Middle frontal gyrus (tissue), 1 donor: ENCODE results near the gene EOMES.

Experiments
- DNase-seq: peaks from one replicate; pipeline ENCODE4 v3.0.0-alpha.2; 2015; ENCODE audit warnings: low spot score; ENCODE audit errors: extremely low spot score

Gene EOMES

DNA sequence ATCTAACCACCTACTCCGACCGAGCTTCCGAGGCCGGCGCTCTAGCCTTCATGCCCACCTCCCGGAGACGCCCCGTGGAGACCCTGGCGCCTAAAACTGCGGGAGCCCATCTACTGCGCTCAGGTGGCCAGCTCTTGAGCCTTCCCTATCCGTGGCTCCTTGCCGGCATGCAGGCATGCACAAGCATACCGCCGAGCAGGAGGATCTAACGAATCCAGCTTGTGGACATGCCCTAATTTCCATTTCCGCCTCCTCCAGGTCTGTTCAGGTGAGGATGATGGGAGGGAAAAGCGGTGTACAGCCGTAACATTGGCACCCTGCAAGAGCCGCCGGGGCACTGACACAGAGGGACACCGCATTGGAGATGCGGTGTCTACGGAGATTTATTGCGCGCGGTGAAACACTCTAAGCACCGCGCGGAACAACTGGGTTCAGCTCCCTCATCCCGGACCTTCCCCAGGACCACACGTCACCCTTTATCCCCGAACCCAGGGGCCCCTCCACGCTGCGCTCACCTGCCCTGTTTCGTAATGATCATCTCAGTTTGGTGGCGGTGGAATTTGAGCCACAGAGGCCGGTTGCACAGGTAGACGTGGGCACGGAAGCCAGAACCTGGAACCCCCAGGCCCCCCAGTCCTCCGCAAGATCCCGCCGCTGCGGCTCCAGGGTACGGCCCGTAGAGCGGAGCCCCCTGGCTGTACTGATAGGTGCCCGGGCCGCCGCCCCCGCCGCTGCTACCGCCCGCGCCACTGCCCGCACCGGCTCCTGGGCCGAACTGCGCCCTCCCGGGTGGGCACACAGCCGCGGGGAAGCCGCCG lies 1.0 kb downstream of the EOMES start:
- DNase-seq, result no peak

DNA sequence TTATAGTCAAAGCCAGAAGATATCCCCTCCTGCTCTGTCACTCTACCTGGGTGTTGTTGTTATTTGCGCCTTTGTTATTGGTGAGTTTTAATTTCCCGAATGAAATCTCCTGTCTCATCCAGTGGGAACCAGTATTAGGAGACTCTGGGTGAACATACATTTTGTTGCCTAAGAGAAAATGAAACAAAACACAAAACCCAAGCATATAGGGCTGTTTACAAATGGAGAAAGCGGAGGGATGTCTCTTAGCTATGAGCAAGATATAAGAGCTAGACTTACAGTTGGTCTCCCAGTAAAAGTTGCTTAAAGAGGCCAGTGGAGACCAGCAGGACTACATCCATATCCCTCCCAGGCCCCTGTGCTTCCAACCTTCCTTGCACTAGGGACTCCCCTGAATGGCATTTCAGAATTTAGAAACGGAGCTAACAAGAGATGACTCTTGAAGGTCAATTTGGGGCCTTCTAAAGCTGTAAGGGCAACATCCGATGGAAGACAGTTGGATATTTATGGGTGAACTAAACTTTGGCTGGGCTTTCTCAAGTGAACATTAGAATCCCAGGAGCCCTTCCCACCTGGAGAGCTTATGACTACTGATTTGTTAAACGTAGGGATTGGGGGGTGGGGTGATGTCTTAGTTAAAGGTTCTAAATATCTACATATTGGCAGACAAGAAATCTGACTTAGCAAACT lies 2.7 kb downstream of the EOMES start:
- no peak for DNase-seq

DNA sequence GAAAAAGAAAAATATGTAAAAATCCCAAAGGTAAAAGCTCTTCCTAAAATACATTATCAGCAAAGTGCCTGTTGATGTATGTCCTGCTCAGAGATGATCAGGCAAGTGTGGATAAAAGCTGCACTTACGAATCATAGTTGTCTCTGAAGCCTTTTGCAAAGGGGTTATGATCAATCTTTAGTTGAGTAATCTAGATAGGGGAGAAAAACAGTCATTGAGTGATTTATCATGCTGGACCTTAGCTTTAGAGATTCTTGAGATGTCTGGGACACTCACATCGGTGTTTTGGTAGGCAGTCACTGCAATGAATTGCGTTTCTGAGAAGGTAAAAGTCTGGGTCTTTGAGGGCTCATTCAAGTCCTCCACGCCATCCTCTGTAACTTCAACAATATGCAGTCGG lies 3.7 kb downstream of the EOMES start:
- DNase-seq, result no peak

DNA sequence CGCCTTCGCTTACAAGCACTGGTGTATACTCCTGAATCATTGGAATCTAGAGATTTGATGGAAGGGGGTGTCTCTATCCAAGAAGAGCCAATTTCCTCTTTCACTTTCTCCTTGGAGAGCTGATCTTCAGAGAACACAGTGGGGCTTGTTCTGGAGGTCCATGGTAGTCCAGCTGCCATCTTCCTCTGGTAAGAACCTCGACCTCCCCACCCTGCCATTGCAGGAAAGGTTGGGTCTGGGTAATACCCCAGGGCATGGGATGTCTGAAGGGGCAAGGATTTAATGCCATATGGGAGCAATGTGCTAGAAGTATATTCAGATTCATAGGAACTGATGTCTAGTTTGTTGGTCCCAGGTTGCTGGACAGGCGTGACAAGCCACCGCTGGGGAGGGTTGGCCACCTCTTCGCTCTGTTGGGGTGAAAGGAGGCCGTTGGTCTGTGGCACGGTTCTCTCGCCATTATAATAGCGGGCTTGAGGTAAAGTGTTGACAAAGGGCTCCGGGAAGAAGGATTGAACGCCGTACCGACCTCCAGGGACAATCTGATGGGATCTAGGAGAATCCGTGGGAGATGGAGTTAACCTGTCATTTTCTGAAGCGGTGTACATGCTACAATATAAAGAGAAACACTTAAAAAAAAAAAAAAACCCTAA lies 4.8 kb downstream of the EOMES start:
- no peak for DNase-seq

DNA sequence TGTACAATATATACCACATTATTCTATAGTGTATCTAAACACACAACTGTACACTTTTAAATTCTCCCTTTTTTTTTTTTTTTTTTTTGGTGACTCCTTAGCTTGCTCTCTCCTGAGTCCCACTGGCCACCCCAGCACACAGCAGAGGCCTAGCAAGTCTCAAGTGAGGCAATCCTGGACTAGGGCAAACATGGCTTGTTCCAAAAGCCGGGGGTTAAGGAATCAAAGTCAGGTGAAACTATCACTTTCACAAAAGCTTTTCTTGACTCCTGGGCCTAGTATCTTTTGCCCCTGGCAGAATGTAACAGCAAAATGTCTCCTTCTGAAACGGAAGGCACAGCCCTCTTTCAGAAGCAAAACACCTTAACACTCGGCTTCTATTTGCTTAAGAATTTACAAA lies 5.8 kb downstream of the EOMES start:
- no peak for DNase-seq

DNA sequence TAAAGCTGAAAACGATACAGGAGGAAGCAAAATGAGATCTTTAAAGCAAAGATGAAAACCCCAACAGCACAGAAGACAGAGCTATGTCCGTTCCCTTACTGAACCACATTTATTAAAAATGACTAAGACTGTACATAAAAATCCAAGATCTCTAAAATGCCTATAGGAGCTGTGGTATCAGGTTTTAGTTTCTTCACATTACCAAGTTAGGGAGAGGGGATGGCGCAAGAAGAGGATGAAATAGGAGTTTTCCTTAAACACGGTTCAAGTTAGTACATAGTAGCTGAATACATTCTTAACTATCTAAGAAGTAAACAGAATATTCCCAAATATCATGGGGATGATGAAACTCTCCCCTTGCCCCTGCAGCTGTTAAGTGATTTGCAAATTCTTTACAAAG lies 6.3 kb downstream of the EOMES start:
- DNase-seq, result no peak

DNA sequence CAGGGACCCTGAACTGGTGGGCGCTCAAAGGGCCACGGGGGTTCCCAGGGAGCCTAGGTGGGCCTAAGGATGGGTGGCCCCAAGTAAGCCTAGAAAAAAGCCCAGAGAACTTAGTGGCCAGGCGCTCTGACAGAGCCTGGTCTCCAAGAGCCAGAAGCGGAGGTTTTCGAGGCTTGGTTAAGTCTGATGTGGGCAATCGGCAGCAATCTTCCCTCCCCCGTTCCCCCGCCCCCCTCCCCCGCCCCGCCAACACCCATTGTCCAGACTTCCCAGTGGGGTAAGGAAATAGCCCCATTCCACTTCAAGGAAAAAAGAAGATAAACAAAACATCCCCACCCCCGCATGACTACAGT lies 6.7 kb downstream of the EOMES start:
- DNase-seq, result no peak

DNA sequence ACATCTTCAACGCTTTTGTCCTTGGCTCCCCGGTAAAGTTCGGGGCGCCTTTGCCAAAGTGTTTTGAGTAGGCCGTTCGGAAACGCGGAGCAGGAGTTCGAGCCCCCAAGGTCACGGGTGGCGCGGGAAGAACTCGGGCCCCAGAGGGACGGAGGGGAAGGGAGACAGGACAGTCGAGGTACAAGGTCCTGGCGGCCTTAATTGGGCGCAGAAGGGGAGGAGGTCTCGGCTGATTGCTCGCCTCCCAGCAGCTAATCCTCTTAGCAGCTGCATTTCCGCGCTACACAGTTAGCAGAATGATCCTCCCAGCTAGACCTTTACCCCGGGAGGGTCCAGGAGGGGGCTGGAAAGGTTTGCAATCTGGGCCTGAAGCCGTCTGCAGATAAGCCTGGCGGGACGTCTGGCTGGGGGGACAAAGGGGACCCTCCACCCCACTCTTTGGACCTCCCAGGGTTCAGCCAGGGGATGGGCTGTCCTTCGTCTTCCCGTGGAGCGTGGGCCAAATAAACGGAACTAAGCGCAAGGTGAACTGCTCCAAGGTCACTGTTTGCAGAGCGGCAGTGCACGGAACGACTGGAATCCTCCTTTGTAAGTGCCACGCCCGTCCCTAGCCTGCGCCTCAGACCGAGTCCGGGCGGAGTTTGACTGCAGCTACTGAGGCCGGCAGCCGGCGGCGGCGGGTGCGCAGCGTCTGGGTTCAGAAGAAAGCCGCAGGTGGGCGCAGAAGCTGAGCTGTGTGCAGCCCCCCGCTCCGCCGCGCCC lies 7.2 kb downstream of the EOMES start:
- DNase-seq, result no peak

DNA sequence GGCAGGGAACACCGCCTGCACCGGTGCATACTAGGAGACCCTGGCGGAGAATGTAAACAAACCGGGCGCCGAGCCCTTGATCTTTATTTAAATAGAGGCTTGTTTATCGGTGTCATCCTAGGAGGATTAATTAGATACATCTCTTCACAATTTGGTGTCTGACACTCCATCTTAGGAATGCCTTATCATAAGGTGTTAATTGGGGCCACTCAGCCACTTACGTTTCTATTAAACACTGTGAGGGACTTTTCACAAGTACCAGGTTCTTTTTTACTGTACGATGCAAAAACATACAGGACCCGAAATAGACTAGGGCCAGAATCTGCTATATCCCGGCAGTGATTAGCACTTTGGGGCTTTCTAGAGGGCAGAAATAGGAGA lies 8.0 kb downstream of the EOMES start:
- DNase-seq, result no peak

DNA sequence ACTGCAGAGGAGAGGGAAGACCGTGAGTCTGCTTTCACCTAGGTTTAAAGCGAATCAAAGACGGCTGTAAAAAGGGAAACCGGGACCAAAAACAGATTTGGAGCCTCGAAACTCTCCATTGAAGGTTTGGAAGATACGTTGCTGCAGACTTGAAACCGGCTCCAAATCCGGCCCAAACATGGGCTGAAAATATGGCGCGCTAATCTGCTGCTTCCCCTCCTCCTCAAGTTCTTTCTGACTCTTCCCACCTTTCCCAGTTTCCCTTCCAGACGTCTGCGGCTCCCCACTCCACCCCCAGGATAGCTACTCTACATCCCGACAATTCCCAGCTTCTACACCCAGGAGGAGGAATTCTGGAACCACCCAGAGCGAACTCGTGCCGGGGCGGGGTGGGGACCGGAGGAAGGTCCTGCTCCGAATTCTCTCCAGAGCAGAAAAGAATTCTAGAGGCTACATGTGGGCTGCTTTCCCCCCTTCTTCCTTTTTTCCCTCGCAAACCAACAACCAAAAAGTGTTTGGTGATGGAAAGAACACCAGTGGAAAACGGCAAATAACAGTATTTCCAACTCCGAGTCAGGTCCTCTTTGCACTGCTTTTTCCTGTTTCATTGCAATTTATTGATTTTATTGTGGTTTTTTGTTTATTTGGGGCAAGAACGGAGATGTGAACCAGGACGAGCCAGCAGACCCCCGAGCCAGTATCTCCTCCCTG lies 8.5 kb downstream of the EOMES start:
- no peak for DNase-seq

DNA sequence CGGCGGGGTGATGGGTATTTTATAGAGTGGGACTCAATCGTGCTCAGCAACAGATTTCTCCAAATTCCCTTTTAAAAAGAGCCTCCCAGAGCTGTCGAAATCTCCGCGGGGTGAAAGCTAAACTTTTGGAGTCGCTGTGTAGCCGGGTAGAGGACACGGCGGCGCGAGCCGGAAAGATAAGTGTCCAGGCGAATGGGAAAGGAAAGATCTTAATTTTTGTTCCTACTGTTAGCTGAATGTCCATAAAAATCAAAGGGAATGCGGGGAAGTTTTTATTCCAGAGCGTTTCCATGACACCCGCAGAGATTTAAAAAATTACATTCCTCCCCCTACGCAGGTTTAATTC lies 9.1 kb downstream of the EOMES start:
- DNase-seq, result no peak

DNA sequence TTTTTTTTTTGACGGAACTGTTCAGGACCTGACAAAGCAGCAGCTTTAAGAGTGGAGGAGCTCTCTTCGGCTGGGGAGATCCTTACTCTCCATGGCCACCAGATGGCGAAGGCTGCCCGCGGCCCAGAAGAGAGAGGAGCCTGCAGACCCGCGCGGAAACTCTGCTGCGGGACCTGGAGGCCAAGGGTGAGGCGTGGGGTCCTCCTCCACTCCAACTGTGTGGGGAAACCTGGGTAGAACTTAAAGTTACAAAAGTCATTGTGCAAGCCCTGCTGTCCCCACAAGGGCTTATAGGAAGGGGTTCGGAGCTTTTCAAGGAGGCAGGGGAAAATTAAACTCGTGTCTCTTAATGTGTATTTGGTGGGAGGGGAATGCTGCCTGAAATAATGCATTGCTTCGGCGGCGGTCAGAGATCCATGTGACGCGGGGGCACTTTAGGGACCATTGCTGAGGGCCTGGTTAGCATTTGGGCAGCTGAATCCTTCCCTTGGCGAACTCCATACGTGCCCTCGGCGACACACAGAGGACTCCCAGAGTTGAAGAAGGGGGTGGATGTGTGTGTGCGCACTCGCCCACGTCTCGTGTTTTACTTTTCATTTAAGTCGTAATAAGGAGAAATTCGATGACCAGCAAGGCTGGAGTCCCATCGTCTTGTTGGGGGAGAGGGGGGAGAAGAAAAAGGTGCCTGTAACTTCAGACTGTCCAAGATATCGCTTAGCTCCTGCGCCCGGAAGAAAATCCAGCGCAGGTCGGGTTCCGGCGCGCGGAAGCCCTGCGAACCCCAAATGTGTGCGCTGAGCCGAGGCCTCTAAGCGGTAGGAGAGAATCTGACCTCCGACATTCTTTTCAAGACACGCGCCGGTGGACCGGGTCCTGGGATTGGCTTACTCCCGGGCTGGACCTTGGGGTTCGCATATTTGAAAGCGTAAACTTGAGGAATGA lies 9.7 kb downstream of the EOMES start:
- peak; percentile 75 for DNase-seq

DNA sequence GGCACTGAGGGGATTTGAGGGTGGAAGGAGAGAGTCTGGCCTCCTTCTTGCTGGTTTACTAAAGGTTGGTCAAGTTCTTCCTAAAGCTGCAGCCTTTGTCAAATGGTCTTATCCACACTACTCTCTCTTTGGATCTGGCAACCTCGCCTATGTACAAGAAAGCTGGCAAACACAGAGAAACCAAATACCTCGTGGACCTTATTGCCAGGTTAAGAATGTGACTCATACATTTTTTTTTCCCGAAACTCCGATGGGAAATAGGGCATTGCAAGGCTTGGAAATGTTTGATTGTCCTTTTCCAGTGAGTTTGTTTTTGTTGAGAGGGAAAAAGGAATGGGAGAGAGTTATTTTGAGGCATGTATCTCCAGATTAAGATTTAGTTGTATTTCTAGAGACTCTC lies 13.9 kb downstream of the EOMES start:
- DNase-seq, result no peak

DNA sequence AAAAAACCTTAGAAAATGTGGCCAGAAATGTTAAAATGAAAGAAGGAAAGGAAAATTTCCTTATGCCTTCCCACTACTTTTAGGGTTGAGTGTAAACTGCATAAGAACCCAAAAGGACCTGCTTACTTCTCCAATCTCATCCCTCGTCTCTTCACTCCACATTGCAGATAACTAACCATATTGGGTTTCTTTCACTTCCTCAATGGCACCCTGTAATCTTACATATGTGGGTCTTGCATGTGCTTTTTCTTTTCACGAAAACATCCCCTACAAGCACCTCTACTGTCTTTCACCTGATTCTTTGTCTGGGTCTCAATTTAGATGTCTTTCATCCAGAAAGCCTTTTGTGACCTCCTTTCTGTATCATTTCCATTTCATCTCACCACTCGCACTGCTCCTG lies 23.1 kb downstream of the EOMES start:
- no peak for DNase-seq

DNA sequence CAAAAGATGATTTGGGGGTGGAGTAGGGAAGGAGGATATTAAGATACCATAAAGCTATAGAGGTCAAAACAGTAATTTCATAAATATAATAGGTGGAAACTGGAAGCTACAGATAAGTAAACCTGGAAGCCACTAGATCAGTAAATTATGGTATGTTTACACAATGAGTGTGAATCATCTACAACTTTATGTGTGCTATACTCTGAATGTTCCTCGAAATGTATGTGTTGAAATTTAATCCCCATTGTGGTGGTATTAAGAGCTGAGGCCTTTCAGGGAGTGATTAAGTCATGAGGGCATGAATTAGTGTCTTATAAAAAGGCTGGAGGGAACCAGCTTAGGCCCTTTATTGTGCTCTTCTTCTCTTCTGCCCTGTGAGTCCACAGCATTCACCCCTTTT lies 25.2 kb downstream of the EOMES start:
- no peak for DNase-seq

DNA sequence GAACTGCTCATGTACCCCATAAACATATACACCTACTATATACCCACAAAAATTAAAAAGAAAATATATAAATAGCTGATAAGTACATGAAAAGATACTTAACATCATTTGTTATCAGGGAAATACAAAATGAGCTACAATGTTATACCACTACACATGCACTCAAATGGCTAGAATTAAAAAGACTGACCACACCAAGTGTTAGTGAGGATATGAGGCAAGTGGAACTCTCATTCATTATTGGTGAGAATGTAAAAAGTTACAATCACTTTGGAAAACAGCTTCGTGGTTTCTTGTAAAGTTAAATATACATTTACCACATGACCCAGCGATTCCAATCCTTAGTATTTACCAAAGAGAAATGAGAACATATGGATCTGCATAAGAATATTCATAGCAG lies 26.5 kb downstream of the EOMES start:
- no peak for DNase-seq

DNA sequence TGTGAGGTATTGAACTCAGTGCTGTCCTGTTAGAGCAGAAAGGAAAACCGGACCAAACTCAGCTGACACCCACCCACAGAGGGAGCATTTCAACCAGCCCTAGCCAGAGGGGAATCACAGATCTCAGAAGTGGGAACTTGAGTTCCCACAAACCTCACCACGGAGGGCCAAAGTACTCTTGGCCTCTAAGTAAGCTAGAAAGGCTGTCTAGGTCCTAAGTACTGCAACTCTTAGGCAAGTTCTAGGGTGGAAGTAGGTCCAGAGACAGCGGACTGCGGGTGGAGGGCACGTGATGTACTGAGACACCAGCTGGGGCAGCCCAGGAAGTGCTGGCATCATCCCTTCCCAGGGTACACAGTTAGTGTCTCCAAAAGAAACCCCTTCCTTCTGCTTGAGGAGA lies 34.1 kb downstream of the EOMES start:
- DNase-seq, result no peak

DNA sequence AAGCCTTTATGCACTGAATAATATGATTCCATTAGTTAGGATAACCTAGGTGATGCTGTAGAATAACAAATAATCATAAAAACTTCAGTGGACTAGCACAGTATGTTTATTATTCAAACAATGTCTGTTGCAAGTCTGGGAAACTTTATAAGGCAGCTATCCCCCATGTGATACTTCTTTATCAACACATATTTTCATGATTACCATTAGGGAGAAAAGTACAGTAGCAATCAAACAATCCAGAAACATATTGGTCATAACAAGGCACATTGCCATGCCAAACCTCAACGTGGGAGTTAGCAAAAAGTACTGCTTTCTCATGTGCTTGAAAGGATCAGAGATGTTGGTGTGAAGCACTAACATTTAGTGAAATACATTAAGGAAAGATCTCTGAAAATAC lies 35.5 kb downstream of the EOMES start:
- no peak for DNase-seq

DNA sequence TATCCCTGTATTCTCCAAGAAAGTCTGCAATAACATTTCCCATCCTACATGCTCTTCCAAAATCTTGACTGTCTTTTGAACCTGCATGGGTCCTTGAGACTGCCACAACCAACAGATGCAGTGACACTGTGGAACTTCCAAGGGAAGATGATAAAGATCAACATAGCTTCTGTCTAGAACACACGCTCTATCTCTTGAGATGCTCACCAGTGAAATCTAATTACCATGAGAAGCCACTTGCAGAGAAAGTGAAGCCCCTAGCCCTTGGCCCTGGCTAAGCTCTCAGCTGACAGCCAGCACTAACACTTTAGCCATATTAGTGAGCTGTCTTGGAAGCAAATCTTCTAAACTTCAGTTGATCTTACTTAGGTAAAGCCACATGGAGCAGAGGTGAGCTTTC lies 36.6 kb downstream of the EOMES start:
- no peak for DNase-seq

DNA sequence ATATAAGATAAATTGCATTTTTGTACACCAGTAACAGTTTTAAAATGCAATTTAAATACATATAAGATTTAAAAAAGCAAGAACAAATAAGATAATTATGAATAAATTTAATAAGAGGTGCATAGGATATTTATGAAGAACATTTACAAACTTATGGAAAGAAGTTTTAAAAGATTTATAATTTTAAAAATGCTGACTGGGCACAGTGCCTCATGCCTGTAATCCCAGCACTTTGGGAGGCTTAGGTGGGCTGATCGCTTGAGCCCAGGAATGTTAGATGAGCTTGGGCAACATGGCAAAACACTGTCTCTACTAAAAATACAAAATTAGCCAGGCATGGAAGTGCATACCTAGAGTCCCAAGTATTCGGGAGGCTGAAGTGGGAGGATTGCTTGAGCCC lies 37.8 kb downstream of the EOMES start:
- no peak for DNase-seq
